Measurements from ENCODE around the gene KRTAP12-1.
"Not testable (repeated sequence)": the region's sequence is repeated elsewhere in the genome, so short reads cannot be mapped to it uniquely, and the experiment has no call there.

The KRTAP12-1 gene

GRCh38 chr21:44699502-44700001, 17.6 kb upstream of the KRTAP12-1 start:
- in situ Hi-C loops (cut with HindIII; ENCODE audit: low sequenced_read_pairs), result no loop called here

- in situ Hi-C loops (cut with HindIII; ENCODE audit: low sequenced_read_pairs), result no loop called here
Observed at GRCh38 chr21:44697811-44698734, 16.1 kb upstream of the KRTAP12-1 start.

- in situ Hi-C loops (cut with HindIII; ENCODE audit: low sequenced_read_pairs), result not testable (repeated sequence)
Observed at GRCh38 chr21:44697172-44697810, 15.3 kb upstream of the KRTAP12-1 start, which contains the start of gene KRTAP10-12. Gene KRTAP10-12, plus strand, starts transcription at chr21:44697172. Its CDS starts 30 bp downstream, at chr21:44697202.

- in situ Hi-C loops (cut with HindIII; ENCODE audit: low sequenced_read_pairs), result no loop called here
Observed at GRCh38 chr21:44696572-44696971, 14.6 kb upstream of the KRTAP12-1 start.

GRCh38 chr21:44695641-44696040, 13.7 kb upstream of the KRTAP12-1 start:
- in situ Hi-C loops (cut with HindIII; ENCODE audit: low sequenced_read_pairs), result no loop called here

- in situ Hi-C loops (cut with HindIII; ENCODE audit: low sequenced_read_pairs), result no loop called here
Observed at GRCh38 chr21:44695184-44695583, 13.2 kb upstream of the KRTAP12-1 start.

- in situ Hi-C loops (cut with HindIII; ENCODE audit: low sequenced_read_pairs), result loop anchor here (5.0 kb wide), 1 partner anchor 42 kb away; the partner anchor contains the start of gene KRTAP12-4
Observed at GRCh38 chr21:44694776-44695175, 12.8 kb upstream of the KRTAP12-1 start.

- in situ Hi-C loops (cut with HindIII; ENCODE audit: low sequenced_read_pairs), result loop anchor here (5.0 kb wide), 1 partner anchor 41 kb away; the partner anchor contains the start of gene KRTAP12-4
Observed at GRCh38 chr21:44692798-44693512, 11.0 kb upstream of the KRTAP12-1 start.

- in situ Hi-C loops (cut with HindIII; ENCODE audit: low sequenced_read_pairs), result loop anchor here (5.0 kb wide), 1 partner anchor 39 kb away; the partner anchor contains the start of gene KRTAP12-4
Observed at GRCh38 chr21:44691686-44692085, 9.7 kb upstream of the KRTAP12-1 start.

GRCh38 chr21:44689740-44690139, 7.8 kb upstream of the KRTAP12-1 start:
- in situ Hi-C loops (cut with HindIII; ENCODE audit: low sequenced_read_pairs), result loop anchor here (5.0 kb wide), 1 partner anchor 37 kb away; the partner anchor contains the start of gene KRTAP12-4

- in situ Hi-C loops (cut with HindIII; ENCODE audit: low sequenced_read_pairs), result no loop called here
Observed at GRCh38 chr21:44687671-44688070, 5.7 kb upstream of the KRTAP12-1 start.

- in situ Hi-C loops (cut with HindIII; ENCODE audit: low sequenced_read_pairs), result no loop called here
Observed at GRCh38 chr21:44686843-44687561, 5.0 kb upstream of the KRTAP12-1 start.

GRCh38 chr21:44686000-44686781, 4.2 kb upstream of the KRTAP12-1 start:
- in situ Hi-C loops (cut with HindIII; ENCODE audit: low sequenced_read_pairs), result no loop called here

- in situ Hi-C loops (cut with HindIII; ENCODE audit: low sequenced_read_pairs), result not testable (repeated sequence)
Observed at GRCh38 chr21:44685050-44685449, 3.1 kb upstream of the KRTAP12-1 start.

GRCh38 chr21:44684483-44684882, 2.5 kb upstream of the KRTAP12-1 start:
- in situ Hi-C loops (cut with HindIII; ENCODE audit: low sequenced_read_pairs), result no loop called here

GRCh38 chr21:44684077-44684476, 2.1 kb upstream of the KRTAP12-1 start:
- in situ Hi-C loops (cut with HindIII; ENCODE audit: low sequenced_read_pairs), result no loop called here

- in situ Hi-C loops (cut with HindIII; ENCODE audit: low sequenced_read_pairs), result no loop called here
Observed at GRCh38 chr21:44682580-44683151, 703 bp upstream of the KRTAP12-1 start.

GRCh38 chr21:44681152-44681551, 811 bp downstream of the KRTAP12-1 start:
- in situ Hi-C loops (cut with HindIII; ENCODE audit: low sequenced_read_pairs), result no loop called here

- in situ Hi-C loops (cut with HindIII; ENCODE audit: low sequenced_read_pairs), result no loop called here
Observed at GRCh38 chr21:44677881-44678280, 4.1 kb downstream of the KRTAP12-1 start.

Data from endothelial cell of hepatic sinusoid (primary cell).